ENCODE results near the gene AKAP12. TPM values are rescaled to one million over a fixed set of nuclear protein-coding genes. Genes with fewer than 3 reads are reported as not detected.

Gene AKAP12, protein sequence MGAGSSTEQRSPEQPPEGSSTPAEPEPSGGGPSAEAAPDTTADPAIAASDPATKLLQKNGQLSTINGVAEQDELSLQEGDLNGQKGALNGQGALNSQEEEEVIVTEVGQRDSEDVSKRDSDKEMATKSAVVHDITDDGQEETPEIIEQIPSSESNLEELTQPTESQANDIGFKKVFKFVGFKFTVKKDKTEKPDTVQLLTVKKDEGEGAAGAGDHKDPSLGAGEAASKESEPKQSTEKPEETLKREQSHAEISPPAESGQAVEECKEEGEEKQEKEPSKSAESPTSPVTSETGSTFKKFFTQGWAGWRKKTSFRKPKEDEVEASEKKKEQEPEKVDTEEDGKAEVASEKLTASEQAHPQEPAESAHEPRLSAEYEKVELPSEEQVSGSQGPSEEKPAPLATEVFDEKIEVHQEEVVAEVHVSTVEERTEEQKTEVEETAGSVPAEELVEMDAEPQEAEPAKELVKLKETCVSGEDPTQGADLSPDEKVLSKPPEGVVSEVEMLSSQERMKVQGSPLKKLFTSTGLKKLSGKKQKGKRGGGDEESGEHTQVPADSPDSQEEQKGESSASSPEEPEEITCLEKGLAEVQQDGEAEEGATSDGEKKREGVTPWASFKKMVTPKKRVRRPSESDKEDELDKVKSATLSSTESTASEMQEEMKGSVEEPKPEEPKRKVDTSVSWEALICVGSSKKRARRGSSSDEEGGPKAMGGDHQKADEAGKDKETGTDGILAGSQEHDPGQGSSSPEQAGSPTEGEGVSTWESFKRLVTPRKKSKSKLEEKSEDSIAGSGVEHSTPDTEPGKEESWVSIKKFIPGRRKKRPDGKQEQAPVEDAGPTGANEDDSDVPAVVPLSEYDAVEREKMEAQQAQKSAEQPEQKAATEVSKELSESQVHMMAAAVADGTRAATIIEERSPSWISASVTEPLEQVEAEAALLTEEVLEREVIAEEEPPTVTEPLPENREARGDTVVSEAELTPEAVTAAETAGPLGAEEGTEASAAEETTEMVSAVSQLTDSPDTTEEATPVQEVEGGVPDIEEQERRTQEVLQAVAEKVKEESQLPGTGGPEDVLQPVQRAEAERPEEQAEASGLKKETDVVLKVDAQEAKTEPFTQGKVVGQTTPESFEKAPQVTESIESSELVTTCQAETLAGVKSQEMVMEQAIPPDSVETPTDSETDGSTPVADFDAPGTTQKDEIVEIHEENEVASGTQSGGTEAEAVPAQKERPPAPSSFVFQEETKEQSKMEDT (N-terminal part only)
- 100 to 1,000 TPM in 2 of 3 donors, 10 to 100 TPM in 1; 40.7 to 368 (median 127) TPM for total RNA-seq

DNA sequence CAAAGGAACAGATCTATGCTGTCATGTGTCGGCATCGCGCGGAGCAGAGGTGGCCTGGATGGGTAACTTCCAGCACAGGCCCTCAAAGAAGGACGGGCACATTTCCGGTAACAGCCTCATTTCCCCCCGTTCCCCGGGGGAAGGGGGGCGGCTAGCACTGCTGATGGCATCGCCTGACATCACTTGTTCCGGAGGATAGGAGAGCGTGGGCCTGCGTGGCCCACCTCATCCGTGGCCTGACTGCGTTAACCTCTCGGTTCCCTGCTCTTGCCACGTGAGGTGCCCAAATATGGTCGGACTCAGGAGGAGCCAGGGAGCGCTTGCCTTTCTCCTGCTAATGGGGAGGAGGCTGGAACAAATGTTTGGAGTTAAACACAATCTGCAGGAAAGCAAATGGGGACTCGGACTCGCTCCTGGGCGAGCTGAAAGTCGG lies at the start of gene AKAP12:
Gene AKAP12, plus strand, starts transcription at position 365 of the 433 bp plus-strand sequence. CDS start 596 bp downstream, outside the sequence.
- intact Hi-C loops (cut with DNase I; ENCODE audit: low total_unique reads): no loop called here
- TF ChIP-seq CTCF (IDR thresholded peaks at IDR 0.05) (no peak), POLR2AphosphoS5 (IDR thresholded peaks at IDR 0.05) (peak in 1 of 3 donors; percentile 42)
- no peak for DNase-seq (ENCODE audit: low spot score in 2 of 2)
- Histone ChIP-seq H3K27me3 (peaks cover 4 to 25% of the 10 kb centered on the region in 2 donors), H3K27ac (peak within 1 kb of the TSS; percentile 69 to 92), H3K4me3 (peak within 1 kb of the TSS; percentile 58 to 84 (median 83)), H3K4me1 (no peaks in the 10 kb centered on the region), H3K9me3 (no peaks in the 10 kb centered on the region), H3K36me3 (no peaks in the 10 kb centered on the region)

DNA sequence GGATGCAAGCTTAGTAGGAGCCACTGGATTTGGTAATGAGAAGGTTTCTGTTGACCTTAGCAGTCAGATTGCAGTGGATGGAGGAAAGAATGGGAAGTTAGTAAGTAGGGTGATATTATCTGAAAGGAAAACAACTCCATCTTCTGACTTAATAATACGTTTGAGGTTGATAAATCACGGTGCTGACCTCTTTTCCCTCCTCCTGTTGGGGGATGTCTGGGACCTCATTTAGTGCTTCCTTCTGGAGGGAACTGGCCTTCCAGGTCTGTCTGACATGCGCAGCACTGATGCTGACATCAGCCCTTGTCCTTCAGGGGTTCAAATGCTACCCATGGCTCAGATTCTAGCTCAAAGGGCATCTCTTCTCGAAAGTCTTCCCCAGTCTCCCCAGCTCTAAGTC lies 48.2 kb upstream of the AKAP12 start:
- Histone ChIP-seq H3K4me1 (no peaks in the 10 kb centered on the region), H3K9me3 (no peaks in the 10 kb centered on the region), H3K4me3 (no peak overlapping the region), H3K27ac (no peak overlapping the region), H3K36me3 (no peaks in the 10 kb centered on the region), H3K27me3 (no peaks in the 10 kb centered on the region)
- DNase-seq (ENCODE audit: low spot score in 2 of 2): no peak
- TF ChIP-seq POLR2AphosphoS5 (IDR thresholded peaks at IDR 0.05) (no peak), POLR2A (IDR thresholded peaks at IDR 0.05) (no peak), CTCF (IDR thresholded peaks at IDR 0.05) (no peak)
- intact Hi-C loops (cut with DNase I; ENCODE audit: low total_unique reads): no loop called here

GRCh38 chr6:151196555-151196954 lies 43.2 kb upstream of the AKAP12 start:
- peak in 1 of 2 donors; percentile 52 for DNase-seq (ENCODE audit: low spot score in 2 of 2)
- no peaks in the 10 kb centered on the region for H3K36me3 ChIP-seq
- H3K4me1 ChIP-seq: no peaks in the 10 kb centered on the region
- intact Hi-C loops (cut with DNase I; ENCODE audit: low total_unique reads): no loop called here
- peak overlapping the region; percentile 12 to 61 for H3K27ac ChIP-seq
- H3K27me3 ChIP-seq: no peaks in the 10 kb centered on the region
- no peaks in the 10 kb centered on the region for H3K9me3 ChIP-seq
- peak; percentile 55 to 90 (median 58) for TF ChIP-seq POLR2AphosphoS5 (IDR thresholded peaks at IDR 0.05)
- TF ChIP-seq POLR2A (IDR thresholded peaks at IDR 0.05): no peak
- no peak overlapping the region for H3K4me3 ChIP-seq

DNA sequence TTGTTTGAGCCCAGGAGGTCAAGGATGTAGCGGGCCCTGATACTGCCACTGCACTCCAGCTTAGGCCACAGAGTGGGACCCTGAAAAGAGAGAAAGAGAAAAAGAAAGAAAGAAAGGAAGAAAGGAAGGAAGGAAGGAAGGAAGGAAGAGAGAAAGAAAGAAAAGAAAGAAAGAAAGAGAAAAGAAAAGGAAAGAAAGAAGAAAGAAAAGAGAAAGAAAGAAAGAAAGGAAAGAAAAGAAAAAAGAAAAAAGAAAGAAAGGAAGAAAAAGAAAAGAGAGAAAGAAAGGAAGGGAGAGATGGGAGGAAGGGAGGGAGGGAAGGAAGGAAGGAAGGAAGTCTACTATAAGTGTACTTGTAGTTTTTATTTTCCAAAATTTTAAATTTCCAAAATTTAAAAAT lies 42.2 kb upstream of the AKAP12 start:
- Histone ChIP-seq H3K27ac (no peak overlapping the region), H3K9me3 (no peaks in the 10 kb centered on the region), H3K27me3 (no peaks in the 10 kb centered on the region), H3K4me1 (no peaks in the 10 kb centered on the region), H3K36me3 (no peaks in the 10 kb centered on the region), H3K4me3 (no peak overlapping the region)
- intact Hi-C loops (cut with DNase I; ENCODE audit: low total_unique reads): no loop called here
- TF ChIP-seq POLR2AphosphoS5 (IDR thresholded peaks at IDR 0.05): no peak
- TF ChIP-seq POLR2A (IDR thresholded peaks at IDR 0.05): no peak
- no peak for TF ChIP-seq CTCF (IDR thresholded peaks at IDR 0.05)
- DNase-seq (ENCODE audit: low spot score in 2 of 2): no peak

DNA sequence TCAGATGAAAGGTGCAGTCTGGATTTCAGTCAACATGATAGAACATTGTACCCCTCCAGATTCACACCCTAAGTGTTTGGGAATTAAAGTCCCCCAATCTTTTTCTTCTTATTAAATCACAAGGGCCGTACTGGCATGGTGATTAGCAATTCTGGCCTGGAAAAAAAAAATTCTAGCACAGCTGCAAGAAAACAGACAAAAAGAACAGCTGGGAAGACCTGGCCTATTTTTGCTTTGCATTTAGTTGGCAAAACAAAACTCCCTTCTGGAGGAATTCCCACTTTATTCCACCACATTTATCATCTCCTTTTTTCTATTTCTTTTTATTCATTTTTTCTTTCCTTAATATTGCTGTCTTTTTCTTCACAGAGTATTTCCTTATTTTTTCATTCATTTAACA lies 39.8 kb upstream of the AKAP12 start:
- Histone ChIP-seq H3K4me1 (no peaks in the 10 kb centered on the region), H3K9me3 (no peaks in the 10 kb centered on the region), H3K27me3 (no peaks in the 10 kb centered on the region), H3K36me3 (no peaks in the 10 kb centered on the region), H3K27ac (no peak overlapping the region), H3K4me3 (no peak overlapping the region)
- intact Hi-C loops (cut with DNase I; ENCODE audit: low total_unique reads): no loop called here
- no peak for DNase-seq (ENCODE audit: low spot score in 2 of 2)
- no peak for TF ChIP-seq CTCF (IDR thresholded peaks at IDR 0.05)
- TF ChIP-seq POLR2A (IDR thresholded peaks at IDR 0.05): no peak
- no peak for TF ChIP-seq POLR2AphosphoS5 (IDR thresholded peaks at IDR 0.05)
